GM23338 (cell line): ENCODE measurements around the gene MARCHF10. TPM values are rescaled to one million over a fixed set of nuclear protein-coding genes. Genes with fewer than 3 reads are reported as not detected.

Experiments
- ATAC-seq: fragments of 200-7000 bp; cut with Tn5 transposase; 3 replicates; pipeline ENCODE4 v1.9.1; 2020
- DNase-seq: peaks from one replicate; pipeline ENCODE4 v3.0.0-alpha.2; 2015; ENCODE audit warnings: low spot score
- H2AFZ ChIP-seq: fragments of 200-600 bp; sonication (generic); 2 replicates; pipeline ENCODE4 v1.8.0; 2016; ENCODE audit warnings: antibody characterized with exemption, mild to moderate bottlenecking, moderate library complexity
- H3F3A ChIP-seq: fragments of 200-600 bp; sonication (generic); replicated peaks from 2 replicates; pipeline ENCODE4 v1.8.0; 2017; ENCODE audit warnings: antibody characterized with exemption, mixed run types, low read depth
- H3K27ac ChIP-seq: fragments of 200-600 bp; sonication (generic); 2 replicates; pipeline ENCODE4 v1.6.1; 2016; ENCODE audit warnings: low read depth
- H3K27me3 ChIP-seq: fragments of 200-600 bp; sonication (generic); 2 replicates; pipeline ENCODE4 v1.8.0; 2016; ENCODE audit warnings: mild to moderate bottlenecking, mixed run types, moderate library complexity; ENCODE audit not compliant: insufficient read depth
- H3K36me3 ChIP-seq: fragments of 200-600 bp; sonication (generic); 2 replicates; pipeline ENCODE4 v1.8.0; 2016; ENCODE audit warnings: mild to moderate bottlenecking; ENCODE audit not compliant: insufficient read depth
- H3K4me1 ChIP-seq: fragments of 200-600 bp; sonication (generic); 2 replicates; pipeline ENCODE4 v1.8.0; 2016; ENCODE audit warnings: mild to moderate bottlenecking, moderate library complexity; ENCODE audit not compliant: insufficient read depth
- H3K4me2 ChIP-seq: fragments of 200-600 bp; sonication (generic); 2 replicates; pipeline ENCODE4 v1.7.1; 2017; ENCODE audit warnings: mixed run types
- H3K4me3 ChIP-seq: fragments of 200-600 bp; sonication (generic); 2 replicates; pipeline ENCODE4 v1.6.1; 2016; ENCODE audit warnings: mixed run types
- H3K79me2 ChIP-seq: fragments of 200-600 bp; sonication (generic); replicated peaks from 2 replicates; pipeline ENCODE4 v1.8.0; 2017; ENCODE audit warnings: mild to moderate bottlenecking; ENCODE audit not compliant: insufficient read depth
- H3K9me2 ChIP-seq: fragments of 200-600 bp; sonication (generic); 2 replicates; pipeline ENCODE4 v1.8.0; 2017; ENCODE audit not compliant: insufficient read depth
- H4K20me1 ChIP-seq: fragments of 200-600 bp; sonication (generic); replicated peaks from 2 replicates; pipeline ENCODE4 v1.8.0; 2017; ENCODE audit warnings: mild to moderate bottlenecking; ENCODE audit not compliant: insufficient read depth
- H3K27ac Mint-ChIP-seq: 2 replicates; pipeline ENCODE4 v1.8.0; 2020; ENCODE audit warnings: inconsistent platforms, mild to moderate bottlenecking, moderate library complexity, mixed read lengths
- H3K27me3 Mint-ChIP-seq: 3 replicates; pipeline ENCODE4 v1.8.0; 2022; ENCODE audit warnings: low read depth, mild to moderate bottlenecking, moderate library complexity, mixed read lengths, inconsistent platforms; ENCODE audit not compliant: insufficient read depth, poor library complexity
- H3K36me3 Mint-ChIP-seq: 3 replicates; pipeline ENCODE4 v1.8.0; 2021; ENCODE audit warnings: low read depth, mild to moderate bottlenecking, inconsistent platforms, moderate library complexity, mixed read lengths
- H3K4me1 Mint-ChIP-seq: 3 replicates; pipeline ENCODE4 v1.8.0; 2020; ENCODE audit warnings: mild to moderate bottlenecking, inconsistent platforms, mixed read lengths
- H3K4me3 Mint-ChIP-seq: 3 replicates; pipeline ENCODE4 v1.8.0; 2021; ENCODE audit warnings: moderate library complexity, mild to moderate bottlenecking, inconsistent platforms, mixed read lengths
- H3K9me3 Mint-ChIP-seq: 3 replicates; pipeline ENCODE4 v1.8.0; 2020; ENCODE audit warnings: moderate library complexity, mild to moderate bottlenecking, inconsistent platforms, mixed read lengths
- CREB1 ChIP-seq: fragments of 250-450 bp; sonication (Bioruptor Pico); IDR thresholded peaks from 2 replicates; pipeline ENCODE4 v1.5.0; 2020; ENCODE audit warnings: low read depth, mild to moderate bottlenecking, moderate library complexity
- EZH2 ChIP-seq: fragments of 200-600 bp; sonication (generic); IDR thresholded peaks from one replicate; pipeline ENCODE4 v1.8.0; 2017; ENCODE audit warnings: antibody characterized with exemption, mild to moderate bottlenecking, low read depth; ENCODE audit not compliant: unreplicated experiment
- EZH2phosphoT487 ChIP-seq: fragments of 200-600 bp; sonication (generic); IDR thresholded peaks from one replicate; pipeline ENCODE4 v1.8.1; 2018; ENCODE audit warnings: antibody characterized with exemption; ENCODE audit not compliant: unreplicated experiment
- JUNB ChIP-seq: IDR thresholded peaks from one replicate; pipeline ENCODE4 v1.6.1; 2016; ENCODE audit warnings: antibody characterized with exemption; ENCODE audit not compliant: unreplicated experiment
- NANOG ChIP-seq: IDR thresholded peaks from 2 replicates; pipeline ENCODE4 v1.6.1; 2016; ENCODE audit warnings: antibody characterized with exemption, borderline replicate concordance
- POLR2AphosphoS5 ChIP-seq: IDR thresholded peaks from 2 replicates; pipeline ENCODE4 v1.6.1; 2016; ENCODE audit warnings: antibody characterized with exemption, low read depth
- REST ChIP-seq: IDR thresholded peaks from one replicate; pipeline ENCODE4 v1.6.1; 2018; ENCODE audit warnings: antibody characterized with exemption; ENCODE audit not compliant: unreplicated experiment
- STAT1 ChIP-seq: IDR thresholded peaks from one replicate; pipeline ENCODE4 v1.6.1; 2016; ENCODE audit warnings: antibody characterized with exemption; ENCODE audit not compliant: unreplicated experiment
- ZNF114 ChIP-seq: fragments of 250-450 bp; sonication (Bioruptor Pico); IDR thresholded peaks from 2 replicates; pipeline ENCODE4 v1.5.0; 2020; ENCODE audit warnings: mild to moderate bottlenecking, moderate library complexity
- ZNF331 ChIP-seq: fragments of 250-450 bp; sonication (Bioruptor Pico); IDR thresholded peaks from 2 replicates; pipeline ENCODE4 v1.5.0; 2020; ENCODE audit warnings: low read depth, mild to moderate bottlenecking, moderate library complexity
- polyA plus RNA-seq: library from polyadenylated mRNA; unstranded; fragments of >200 nt; fragmentation: Nextera tagmentation; extraction: Ambion mirVana; gene quantifications from 2 replicates; pipeline ENCODE4 v1.2.1, GENCODE V29; 2016
- total RNA-seq: library from RNA; depleted of rRNA; stranded (reverse); fragments of >200 nt; shearing (Covaris generic); gene quantifications from 2 replicates; pipeline ENCODE4 v1.2.3, GENCODE V29; 2014
- TF ChIP-seq, protein P1 (sequence below), 2 experiments: fragments of 200-600 bp in 1 of 2; sonication (generic) in 1 of 2; conservative IDR thresholded peaks; 2 replicates each; pipeline versions ENCODE4 v1.5.1 to v1.6.1; 2016 to 2017; ENCODE audit warnings: antibody characterized with exemption in 2 of 2, low read depth in 2 of 2, mild to moderate bottlenecking in 2 of 2, moderate library complexity in 1 of 2
- TF ChIP-seq, protein P2 (sequence below): fragments of 250-450 bp; sonication (Bioruptor Pico); IDR thresholded peaks from 2 replicates; pipeline ENCODE4 v1.5.0; 2020; ENCODE audit warnings: mild to moderate bottlenecking, moderate library complexity
- TF ChIP-seq, protein P3 (sequence below): IDR thresholded peaks from 2 replicates; pipeline ENCODE4 v1.6.1; 2016; ENCODE audit warnings: antibody characterized with exemption

Gene MARCHF10
- total and polyA plus RNA-seq, 2 experiments from 2014 or later = 0.50 TPM; not detected in 1

DNA sequence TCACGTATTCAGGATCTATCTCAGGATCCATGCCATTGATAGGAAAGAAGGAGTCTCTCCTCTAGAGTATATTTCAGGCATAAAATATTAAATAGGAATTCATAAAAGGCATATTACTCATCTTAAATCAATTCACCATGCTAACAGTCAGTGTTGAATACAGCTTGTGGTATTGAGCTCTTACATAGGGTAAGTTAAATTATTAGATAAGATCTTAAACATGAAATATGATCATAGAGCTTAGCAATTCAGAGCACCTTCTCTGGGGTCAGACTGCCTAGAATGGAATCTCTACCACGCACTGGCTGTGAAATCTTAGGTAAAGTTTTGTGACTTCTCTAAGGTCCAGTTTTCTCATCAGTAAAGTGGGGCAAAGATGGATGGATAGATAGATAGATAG is 20.7 kb downstream of the MARCHF10 start:
- H3K27me3 Mint-ChIP-seq = peaks cover 2% of the 10 kb centered on the region
- H3K36me3 ChIP-seq = no peaks in the 10 kb centered on the region
- peaks cover 17% of the 10 kb centered on the region; the same call in 2 of the 3 replicates for H3K9me3 Mint-ChIP-seq
- H3K4me3 Mint-ChIP-seq = no peak overlapping the region
- TF ChIP-seq, protein P1, sequence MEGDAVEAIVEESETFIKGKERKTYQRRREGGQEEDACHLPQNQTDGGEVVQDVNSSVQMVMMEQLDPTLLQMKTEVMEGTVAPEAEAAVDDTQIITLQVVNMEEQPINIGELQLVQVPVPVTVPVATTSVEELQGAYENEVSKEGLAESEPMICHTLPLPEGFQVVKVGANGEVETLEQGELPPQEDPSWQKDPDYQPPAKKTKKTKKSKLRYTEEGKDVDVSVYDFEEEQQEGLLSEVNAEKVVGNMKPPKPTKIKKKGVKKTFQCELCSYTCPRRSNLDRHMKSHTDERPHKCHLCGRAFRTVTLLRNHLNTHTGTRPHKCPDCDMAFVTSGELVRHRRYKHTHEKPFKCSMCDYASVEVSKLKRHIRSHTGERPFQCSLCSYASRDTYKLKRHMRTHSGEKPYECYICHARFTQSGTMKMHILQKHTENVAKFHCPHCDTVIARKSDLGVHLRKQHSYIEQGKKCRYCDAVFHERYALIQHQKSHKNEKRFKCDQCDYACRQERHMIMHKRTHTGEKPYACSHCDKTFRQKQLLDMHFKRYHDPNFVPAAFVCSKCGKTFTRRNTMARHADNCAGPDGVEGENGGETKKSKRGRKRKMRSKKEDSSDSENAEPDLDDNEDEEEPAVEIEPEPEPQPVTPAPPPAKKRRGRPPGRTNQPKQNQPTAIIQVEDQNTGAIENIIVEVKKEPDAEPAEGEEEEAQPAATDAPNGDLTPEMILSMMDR (conservative IDR thresholded peaks at IDR 0.05; ENCODE audit: low read depth in 2 of 2) = no peak
- TF ChIP-seq EZH2phosphoT487 = no peak
- TF ChIP-seq, protein P2, sequence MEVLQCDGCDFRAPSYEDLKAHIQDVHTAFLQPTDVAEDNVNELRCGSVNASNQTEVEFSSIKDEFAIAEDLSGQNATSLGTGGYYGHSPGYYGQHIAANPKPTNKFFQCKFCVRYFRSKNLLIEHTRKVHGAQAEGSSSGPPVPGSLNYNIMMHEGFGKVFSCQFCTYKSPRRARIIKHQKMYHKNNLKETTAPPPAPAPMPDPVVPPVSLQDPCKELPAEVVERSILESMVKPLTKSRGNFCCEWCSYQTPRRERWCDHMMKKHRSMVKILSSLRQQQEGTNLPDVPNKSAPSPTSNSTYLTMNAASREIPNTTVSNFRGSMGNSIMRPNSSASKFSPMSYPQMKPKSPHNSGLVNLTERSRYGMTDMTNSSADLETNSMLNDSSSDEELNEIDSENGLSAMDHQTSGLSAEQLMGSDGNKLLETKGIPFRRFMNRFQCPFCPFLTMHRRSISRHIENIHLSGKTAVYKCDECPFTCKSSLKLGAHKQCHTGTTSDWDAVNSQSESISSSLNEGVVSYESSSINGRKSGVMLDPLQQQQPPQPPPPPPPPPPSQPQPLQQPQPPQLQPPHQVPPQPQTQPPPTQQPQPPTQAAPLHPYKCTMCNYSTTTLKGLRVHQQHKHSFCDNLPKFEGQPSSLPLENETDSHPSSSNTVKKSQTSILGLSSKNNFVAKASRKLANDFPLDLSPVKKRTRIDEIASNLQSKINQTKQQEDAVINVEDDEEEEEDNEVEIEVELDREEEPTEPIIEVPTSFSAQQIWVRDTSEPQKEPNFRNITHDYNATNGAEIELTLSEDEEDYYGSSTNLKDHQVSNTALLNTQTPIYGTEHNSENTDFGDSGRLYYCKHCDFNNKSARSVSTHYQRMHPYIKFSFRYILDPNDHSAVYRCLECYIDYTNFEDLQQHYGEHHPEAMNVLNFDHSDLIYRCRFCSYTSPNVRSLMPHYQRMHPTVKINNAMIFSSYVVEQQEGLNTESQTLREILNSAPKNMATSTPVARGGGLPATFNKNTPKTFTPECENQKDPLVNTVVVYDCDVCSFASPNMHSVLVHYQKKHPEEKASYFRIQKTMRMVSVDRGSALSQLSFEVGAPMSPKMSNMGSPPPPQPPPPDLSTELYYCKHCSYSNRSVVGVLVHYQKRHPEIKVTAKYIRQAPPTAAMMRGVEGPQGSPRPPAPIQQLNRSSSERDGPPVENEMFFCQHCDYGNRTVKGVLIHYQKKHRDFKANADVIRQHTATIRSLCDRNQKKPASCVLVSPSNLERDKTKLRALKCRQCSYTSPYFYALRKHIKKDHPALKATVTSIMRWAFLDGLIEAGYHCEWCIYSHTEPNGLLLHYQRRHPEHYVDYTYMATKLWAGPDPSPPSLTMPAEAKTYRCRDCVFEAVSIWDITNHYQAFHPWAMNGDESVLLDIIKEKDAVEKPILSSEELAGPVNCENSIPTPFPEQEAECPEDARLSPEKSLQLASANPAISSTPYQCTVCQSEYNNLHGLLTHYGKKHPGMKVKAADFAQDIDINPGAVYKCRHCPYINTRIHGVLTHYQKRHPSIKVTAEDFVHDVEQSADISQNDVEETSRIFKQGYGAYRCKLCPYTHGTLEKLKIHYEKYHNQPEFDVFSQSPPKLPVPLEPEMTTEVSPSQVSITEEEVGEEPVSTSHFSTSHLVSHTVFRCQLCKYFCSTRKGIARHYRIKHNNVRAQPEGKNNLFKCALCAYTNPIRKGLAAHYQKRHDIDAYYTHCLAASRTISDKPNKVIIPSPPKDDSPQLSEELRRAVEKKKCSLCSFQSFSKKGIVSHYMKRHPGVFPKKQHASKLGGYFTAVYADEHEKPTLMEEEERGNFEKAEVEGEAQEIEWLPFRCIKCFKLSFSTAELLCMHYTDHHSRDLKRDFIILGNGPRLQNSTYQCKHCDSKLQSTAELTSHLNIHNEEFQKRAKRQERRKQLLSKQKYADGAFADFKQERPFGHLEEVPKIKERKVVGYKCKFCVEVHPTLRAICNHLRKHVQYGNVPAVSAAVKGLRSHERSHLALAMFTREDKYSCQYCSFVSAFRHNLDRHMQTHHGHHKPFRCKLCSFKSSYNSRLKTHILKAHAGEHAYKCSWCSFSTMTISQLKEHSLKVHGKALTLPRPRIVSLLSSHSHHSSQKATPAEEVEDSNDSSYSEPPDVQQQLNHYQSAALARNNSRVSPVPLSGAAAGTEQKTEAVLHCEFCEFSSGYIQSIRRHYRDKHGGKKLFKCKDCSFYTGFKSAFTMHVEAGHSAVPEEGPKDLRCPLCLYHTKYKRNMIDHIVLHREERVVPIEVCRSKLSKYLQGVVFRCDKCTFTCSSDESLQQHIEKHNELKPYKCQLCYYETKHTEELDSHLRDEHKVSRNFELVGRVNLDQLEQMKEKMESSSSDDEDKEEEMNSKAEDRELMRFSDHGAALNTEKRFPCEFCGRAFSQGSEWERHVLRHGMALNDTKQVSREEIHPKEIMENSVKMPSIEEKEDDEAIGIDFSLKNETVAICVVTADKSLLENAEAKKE (CRISPR knock-in tag) = no peak
- TF ChIP-seq REST = no peak
- no peak for TF ChIP-seq ZNF114 (CRISPR knock-in tag)
- no peak for TF ChIP-seq ZNF331 (CRISPR knock-in tag)
- TF ChIP-seq EZH2 = no peak
- no peak for TF ChIP-seq JUNB
- TF ChIP-seq, protein P3, sequence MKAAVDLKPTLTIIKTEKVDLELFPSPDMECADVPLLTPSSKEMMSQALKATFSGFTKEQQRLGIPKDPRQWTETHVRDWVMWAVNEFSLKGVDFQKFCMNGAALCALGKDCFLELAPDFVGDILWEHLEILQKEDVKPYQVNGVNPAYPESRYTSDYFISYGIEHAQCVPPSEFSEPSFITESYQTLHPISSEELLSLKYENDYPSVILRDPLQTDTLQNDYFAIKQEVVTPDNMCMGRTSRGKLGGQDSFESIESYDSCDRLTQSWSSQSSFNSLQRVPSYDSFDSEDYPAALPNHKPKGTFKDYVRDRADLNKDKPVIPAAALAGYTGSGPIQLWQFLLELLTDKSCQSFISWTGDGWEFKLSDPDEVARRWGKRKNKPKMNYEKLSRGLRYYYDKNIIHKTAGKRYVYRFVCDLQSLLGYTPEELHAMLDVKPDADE = no peak
- no peak for TF ChIP-seq STAT1
- TF ChIP-seq NANOG = no peak
- TF ChIP-seq POLR2AphosphoS5 = no peak
- TF ChIP-seq CREB1 = no peak
- no peaks in the 10 kb centered on the region for H3F3A ChIP-seq
- peaks cover 7% of the 10 kb centered on the region; the same call in 1 of the 3 replicates for H3K36me3 Mint-ChIP-seq
- no peaks in the 10 kb centered on the region for H4K20me1 ChIP-seq
- H3K4me3 ChIP-seq = no peak overlapping the region
- ATAC-seq (no peak), DNase-seq (no peak)
- H3K4me1 Mint-ChIP-seq = peaks cover 13% of the 10 kb centered on the region
- no peak overlapping the region for H2AFZ ChIP-seq
- no peak overlapping the region for H3K27ac ChIP-seq
- H3K27me3 ChIP-seq = no peaks in the 10 kb centered on the region
- H3K27ac Mint-ChIP-seq = no peak overlapping the region
- no peaks in the 10 kb centered on the region for H3K4me1 ChIP-seq
- no peak overlapping the region for H3K4me2 ChIP-seq
- H3K9me2 ChIP-seq = no peaks in the 10 kb centered on the region
- H3K79me2 ChIP-seq = no peaks in the 10 kb centered on the region
